ENCODE data around the gene SLC37A4. TPM values are rescaled to one million over a fixed set of nuclear protein-coding genes. Genes with fewer than 3 reads are reported as not detected.
"Not testable (repeated sequence)": the region's sequence is repeated elsewhere in the genome, so short reads cannot be mapped to it uniquely, and the experiment has no call there.

SLC37A4 gene

DNA sequence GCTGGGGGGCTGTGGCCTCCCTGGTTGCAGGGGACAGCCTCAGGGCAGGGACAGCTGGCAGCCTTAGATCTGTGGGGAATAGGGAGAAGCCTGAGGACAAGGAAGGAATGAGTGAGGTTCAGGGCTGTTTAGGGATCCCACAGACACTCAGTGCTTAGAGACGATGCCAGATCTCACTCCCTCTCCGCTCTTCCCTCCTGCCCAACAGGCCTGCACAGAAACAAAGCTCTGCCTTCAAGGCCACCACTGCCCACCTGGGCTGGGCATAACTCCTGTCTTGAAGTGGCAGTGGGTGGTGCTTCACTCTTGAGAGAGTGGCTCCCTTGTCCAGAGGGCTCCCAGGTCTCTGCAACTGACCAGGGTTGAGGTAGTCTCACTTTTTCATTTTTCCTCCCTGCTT lies 45.9 kb downstream of the SLC37A4 start:
- TF ChIP-seq, protein P1, sequence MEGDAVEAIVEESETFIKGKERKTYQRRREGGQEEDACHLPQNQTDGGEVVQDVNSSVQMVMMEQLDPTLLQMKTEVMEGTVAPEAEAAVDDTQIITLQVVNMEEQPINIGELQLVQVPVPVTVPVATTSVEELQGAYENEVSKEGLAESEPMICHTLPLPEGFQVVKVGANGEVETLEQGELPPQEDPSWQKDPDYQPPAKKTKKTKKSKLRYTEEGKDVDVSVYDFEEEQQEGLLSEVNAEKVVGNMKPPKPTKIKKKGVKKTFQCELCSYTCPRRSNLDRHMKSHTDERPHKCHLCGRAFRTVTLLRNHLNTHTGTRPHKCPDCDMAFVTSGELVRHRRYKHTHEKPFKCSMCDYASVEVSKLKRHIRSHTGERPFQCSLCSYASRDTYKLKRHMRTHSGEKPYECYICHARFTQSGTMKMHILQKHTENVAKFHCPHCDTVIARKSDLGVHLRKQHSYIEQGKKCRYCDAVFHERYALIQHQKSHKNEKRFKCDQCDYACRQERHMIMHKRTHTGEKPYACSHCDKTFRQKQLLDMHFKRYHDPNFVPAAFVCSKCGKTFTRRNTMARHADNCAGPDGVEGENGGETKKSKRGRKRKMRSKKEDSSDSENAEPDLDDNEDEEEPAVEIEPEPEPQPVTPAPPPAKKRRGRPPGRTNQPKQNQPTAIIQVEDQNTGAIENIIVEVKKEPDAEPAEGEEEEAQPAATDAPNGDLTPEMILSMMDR (IDR thresholded peaks at IDR 0.05; ENCODE audit: insufficient read depth, low read length), result no peak
- Histone ChIP-seq H3K4me3 (replicated peaks; ENCODE audit: insufficient read depth, low read length) (no peak overlapping the region), H3K27me3 (ENCODE audit: insufficient read depth, poor library complexity, severe bottlenecking) (no peaks in the 10 kb centered on the region), H3K27ac (replicated peaks) (no peak overlapping the region)
- DNase-seq (ENCODE audit: low read depth in 1 of 2, low spot score in 1 of 2), result no peak

GRCh38 chr11:118984337-118984736 lies 46.3 kb downstream of the SLC37A4 start:
- not testable (repeated sequence) for H3K27me3 ChIP-seq (ENCODE audit: insufficient read depth, poor library complexity, severe bottlenecking); H3K27ac ChIP-seq (replicated peaks); DNase-seq (ENCODE audit: low read depth in 1 of 2, low spot score in 1 of 2); H3K4me3 ChIP-seq (replicated peaks; ENCODE audit: insufficient read depth, low read length)

DNA sequence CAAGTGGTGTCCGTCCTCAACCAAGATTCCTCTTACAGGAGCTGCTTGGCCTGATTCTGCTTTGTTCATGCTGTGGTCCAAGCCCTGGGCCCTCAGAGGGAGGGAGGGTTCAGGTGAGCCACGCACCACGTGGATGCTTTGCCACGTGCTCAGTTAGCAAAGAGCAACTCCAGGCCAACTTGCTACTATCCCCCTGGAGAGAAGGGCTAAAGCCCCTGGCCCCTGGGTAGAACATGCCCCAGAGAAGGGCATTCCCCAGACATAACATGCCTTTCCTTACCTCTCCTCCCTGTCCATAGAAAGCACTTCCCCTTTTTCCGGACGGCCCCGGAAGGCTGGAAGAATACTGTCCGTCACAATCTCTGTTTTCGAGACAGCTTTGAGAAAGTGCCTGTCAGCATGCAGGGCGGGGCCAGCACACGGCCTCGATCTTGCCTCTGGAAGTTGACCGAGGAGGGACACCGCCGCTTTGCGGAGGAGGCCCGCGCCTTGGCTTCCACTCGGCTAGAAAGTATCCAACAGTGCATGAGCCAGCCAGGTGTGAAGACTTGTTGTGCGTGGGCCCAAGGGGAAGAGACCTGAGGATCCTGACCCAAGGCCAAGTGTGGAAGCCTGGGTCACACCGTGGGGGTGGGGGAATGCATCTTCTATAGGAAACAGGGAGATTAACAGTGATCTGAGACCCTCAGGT lies 50.3 kb downstream of the SLC37A4 start:
- Histone ChIP-seq H3K4me3 (replicated peaks; ENCODE audit: insufficient read depth, low read length) (no peak overlapping the region), H3K27me3 (ENCODE audit: insufficient read depth, poor library complexity, severe bottlenecking) (no peaks in the 10 kb centered on the region), H3K27ac (replicated peaks) (no peak overlapping the region)
- TF ChIP-seq GABPA (IDR thresholded peaks at IDR 0.05; ENCODE audit: low read depth), result no peak
- TF ChIP-seq SPI1 (IDR thresholded peaks at IDR 0.05; ENCODE audit: borderline replicate concordance, low read depth), result peak; percentile 88
- peak in 1 of 2 experiments; percentile 45 for DNase-seq (ENCODE audit: low read depth in 1 of 2, low spot score in 1 of 2)

DNA sequence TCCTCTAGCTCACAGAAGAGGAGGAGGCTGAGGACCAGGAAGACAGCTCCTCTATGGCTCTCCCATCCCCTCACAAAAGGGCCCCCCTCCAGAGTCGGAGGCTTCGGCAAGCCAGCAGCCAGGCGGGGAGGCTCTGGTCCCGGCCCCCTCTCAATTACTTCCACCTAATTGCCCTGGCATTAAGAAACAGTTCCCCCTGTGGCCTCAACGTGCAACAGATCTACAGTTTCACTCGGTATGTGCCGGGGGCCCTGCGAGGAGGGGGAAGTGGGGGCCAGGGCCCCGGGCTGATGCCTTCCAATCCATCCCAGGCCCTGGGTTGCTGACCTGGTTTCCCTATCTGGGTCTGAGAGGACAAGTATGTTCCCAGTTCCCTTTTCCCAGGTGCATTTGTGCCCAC lies 51.2 kb downstream of the SLC37A4 start:
- Histone ChIP-seq H3K27ac (replicated peaks) (no peak overlapping the region), H3K27me3 (ENCODE audit: insufficient read depth, poor library complexity, severe bottlenecking) (no peaks in the 10 kb centered on the region), H3K4me3 (replicated peaks; ENCODE audit: insufficient read depth, low read length) (no peak overlapping the region)
- peak in 1 of 2 experiments; percentile 54 for DNase-seq (ENCODE audit: low read depth in 1 of 2, low spot score in 1 of 2)
- TF ChIP-seq, protein P1 (IDR thresholded peaks at IDR 0.05; ENCODE audit: insufficient read depth, low read length), result no peak
- TF ChIP-seq SPI1 (IDR thresholded peaks at IDR 0.05; ENCODE audit: borderline replicate concordance, low read depth), result peak; percentile 39; the same call in 1 of the 2 replicates

GRCh38 chr11:118975771-118976709 lies 54.6 kb downstream of the SLC37A4 start:
- no peak for TF ChIP-seq SPI1 (IDR thresholded peaks at IDR 0.05; ENCODE audit: borderline replicate concordance, low read depth)
- TF ChIP-seq, protein P2, sequence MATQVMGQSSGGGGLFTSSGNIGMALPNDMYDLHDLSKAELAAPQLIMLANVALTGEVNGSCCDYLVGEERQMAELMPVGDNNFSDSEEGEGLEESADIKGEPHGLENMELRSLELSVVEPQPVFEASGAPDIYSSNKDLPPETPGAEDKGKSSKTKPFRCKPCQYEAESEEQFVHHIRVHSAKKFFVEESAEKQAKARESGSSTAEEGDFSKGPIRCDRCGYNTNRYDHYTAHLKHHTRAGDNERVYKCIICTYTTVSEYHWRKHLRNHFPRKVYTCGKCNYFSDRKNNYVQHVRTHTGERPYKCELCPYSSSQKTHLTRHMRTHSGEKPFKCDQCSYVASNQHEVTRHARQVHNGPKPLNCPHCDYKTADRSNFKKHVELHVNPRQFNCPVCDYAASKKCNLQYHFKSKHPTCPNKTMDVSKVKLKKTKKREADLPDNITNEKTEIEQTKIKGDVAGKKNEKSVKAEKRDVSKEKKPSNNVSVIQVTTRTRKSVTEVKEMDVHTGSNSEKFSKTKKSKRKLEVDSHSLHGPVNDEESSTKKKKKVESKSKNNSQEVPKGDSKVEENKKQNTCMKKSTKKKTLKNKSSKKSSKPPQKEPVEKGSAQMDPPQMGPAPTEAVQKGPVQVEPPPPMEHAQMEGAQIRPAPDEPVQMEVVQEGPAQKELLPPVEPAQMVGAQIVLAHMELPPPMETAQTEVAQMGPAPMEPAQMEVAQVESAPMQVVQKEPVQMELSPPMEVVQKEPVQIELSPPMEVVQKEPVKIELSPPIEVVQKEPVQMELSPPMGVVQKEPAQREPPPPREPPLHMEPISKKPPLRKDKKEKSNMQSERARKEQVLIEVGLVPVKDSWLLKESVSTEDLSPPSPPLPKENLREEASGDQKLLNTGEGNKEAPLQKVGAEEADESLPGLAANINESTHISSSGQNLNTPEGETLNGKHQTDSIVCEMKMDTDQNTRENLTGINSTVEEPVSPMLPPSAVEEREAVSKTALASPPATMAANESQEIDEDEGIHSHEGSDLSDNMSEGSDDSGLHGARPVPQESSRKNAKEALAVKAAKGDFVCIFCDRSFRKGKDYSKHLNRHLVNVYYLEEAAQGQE (IDR thresholded peaks at IDR 0.05; ENCODE audit: insufficient replicate concordance, low read depth), result no peak
- no peak for TF ChIP-seq GABPA (IDR thresholded peaks at IDR 0.05; ENCODE audit: low read depth)
- TF ChIP-seq, protein P1 (IDR thresholded peaks at IDR 0.05; ENCODE audit: insufficient read depth, low read length), result no peak
- no peak for TF ChIP-seq POLR2AphosphoS5 (IDR thresholded peaks at IDR 0.05; ENCODE audit: low read depth)
- no peak for DNase-seq (ENCODE audit: low read depth in 1 of 2, low spot score in 1 of 2)

More at GRCh38 chr11:118975771-118976709, 54.6 kb downstream of the SLC37A4 start:
- Histone ChIP-seq H3K4me3 (replicated peaks; ENCODE audit: insufficient read depth, low read length) (no peak overlapping the region), H3K27me3 (ENCODE audit: insufficient read depth, poor library complexity, severe bottlenecking) (no peaks in the 10 kb centered on the region), H3K27ac (replicated peaks) (no peak overlapping the region)

Small RNA genes lying within 50 kb of the gene (microRNA-seq; reads per million reads assigned to microRNA genes)
- gene MIR3656, result not detected
